HG03521 (cell line): ENCODE data around the gene ANO10.

Experiments
- ATAC-seq: cut with Tn5 transposase; IDR thresholded peaks from one replicate; pipeline ENCODE4 v1.9.1; 2021; ENCODE audit warnings: mild to moderate bottlenecking, moderate library complexity; ENCODE audit not compliant: unreplicated experiment

The ANO10 gene

DNA sequence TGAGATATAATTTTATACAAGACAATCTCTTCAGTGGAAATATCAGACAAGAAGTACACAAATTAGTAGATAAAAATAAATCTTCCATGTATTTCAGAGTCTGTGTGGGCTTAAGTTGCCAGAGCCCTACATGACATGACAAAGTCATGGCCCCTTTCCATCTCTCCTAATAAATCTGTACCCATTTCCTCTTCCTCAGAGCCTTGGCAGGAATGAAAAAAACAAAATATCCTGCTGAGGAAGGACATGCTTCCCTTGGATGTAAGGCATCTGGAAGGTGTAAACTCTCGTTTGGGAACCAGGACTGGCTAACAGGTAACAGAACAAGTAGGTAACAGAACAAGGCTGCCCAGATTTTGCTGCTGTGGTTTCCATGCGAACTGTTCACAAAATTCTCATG, 187.4 kb downstream of the ANO10 start:
- ATAC-seq, result no peak

DNA sequence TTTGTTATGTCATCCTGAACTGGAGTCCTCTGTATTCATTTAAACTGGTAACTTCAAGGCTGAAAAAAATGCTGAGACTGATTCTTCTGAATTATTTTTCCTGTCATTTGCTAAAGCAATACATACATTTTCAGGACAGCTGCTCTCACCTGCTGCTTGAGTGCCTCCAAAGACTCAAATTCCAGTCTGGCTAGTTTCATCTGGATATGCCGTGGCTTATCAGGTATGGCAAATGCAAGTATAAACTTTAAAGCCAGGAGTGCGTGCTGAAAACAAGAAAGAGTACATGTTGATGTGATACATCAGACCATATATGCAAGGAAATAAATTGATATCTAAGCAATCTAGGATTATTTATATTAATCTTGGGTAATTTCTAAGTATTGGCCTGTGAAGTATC, 189.3 kb downstream of the ANO10 start:
- ATAC-seq, result no peak

DNA sequence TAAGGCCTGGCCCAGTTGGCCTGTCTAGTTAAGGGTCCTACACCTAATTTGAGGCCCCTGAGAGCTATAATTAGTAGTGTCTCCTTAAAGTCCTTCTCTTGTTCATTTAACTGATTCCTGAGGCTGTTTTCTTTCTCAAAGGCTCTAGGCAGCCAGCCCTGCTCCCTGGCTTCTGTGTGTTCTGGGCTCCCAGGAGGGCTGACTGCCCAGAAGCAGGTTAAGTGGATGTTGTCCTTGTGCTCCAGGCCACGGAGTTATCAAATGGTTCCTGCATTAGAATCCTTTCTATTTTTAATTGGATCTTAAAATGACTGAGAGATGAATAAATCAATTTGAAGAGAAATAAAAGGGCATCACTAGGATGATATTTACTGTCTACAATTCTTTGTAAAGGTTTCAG, 195.4 kb downstream of the ANO10 start:
- ATAC-seq, result no peak

DNA sequence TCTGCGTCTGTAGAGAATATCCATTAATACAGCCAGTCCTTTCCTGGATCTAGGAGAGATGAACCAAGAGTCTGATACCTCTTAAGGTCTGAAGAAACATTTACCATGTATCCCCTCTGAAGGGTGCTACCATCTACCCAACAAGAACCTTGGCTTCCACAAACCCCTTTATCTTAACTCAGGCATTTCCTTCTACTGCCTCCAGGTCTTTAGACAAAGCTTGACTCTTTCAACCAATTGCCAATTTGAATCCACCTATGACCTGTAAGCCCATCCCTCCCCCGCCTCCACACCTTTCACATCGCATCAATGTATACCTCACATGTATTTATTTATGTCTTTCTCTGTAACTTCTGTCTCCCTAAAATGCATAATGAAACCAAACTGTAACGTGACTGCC, 196.0 kb downstream of the ANO10 start:
- ATAC-seq, result no peak

DNA sequence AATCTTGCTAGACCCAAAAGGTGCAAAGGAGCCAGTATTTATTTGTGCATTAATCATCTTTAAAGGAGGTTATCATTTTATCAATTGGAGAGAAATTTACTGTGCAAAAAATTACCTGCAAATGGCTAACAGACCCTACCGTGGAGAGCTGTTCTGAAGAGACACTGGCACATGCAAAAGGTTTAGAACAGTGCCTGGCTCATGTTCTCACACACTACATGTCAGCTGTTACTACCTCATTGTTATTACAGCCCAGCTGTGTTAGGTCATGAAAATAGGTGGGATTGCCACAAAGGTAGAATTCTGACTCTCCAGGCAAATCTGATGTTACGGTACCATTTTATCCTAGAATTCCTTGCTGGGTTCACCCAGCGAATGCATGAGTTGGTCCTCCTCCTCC, 198.2 kb downstream of the ANO10 start:
- no peak for ATAC-seq

DNA sequence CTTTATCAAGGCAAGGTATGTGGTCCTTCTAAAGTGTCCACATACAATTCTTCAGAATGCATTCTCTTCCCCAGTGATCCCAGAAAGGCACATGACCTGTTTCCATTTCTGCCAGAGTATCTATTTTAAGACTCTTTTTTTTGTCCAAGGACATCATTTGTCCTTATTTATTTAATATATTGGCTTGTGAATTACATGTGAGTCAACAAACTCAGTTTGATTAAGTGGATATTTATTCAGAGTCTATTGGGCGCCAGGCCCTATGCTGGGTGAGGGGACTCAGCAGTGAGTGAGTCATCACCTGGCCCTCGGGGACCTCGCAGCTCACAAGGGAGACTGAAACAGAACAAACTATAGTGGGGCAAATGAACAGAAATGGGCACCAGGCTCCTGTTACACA, 198.7 kb downstream of the ANO10 start:
- no peak for ATAC-seq

DNA sequence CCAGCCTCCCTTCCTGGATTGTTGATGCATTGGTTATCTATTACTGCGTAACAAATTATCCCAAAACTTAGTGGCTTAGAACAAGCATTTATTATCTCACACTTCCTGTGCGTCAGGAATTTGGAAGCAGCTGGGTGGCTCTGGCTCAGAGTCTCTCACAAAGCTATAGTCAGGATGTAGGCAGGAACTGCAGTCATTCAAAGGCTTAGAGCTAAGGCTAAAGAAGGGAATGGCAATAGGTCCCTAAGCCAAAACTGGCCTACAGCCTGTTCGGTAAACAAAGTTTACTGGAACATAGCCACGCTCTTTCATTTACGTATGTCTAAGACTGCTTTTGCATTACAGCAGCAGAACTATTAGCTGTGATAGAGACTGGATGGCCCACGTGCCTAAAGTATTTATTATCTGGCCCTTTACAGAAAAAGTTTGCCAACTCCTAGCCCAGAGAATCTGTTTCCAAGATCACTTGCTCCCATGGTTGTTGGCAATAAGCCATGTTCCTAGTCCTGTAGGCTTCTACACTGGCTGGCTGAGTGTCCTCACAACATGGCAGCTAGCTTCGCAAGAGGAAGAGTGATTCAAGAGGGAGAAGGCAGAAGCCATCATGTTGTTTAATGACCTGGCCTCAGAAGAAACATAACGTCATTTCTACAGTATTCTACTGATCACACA, 203.1 kb downstream of the ANO10 start:
- no peak for ATAC-seq

DNA sequence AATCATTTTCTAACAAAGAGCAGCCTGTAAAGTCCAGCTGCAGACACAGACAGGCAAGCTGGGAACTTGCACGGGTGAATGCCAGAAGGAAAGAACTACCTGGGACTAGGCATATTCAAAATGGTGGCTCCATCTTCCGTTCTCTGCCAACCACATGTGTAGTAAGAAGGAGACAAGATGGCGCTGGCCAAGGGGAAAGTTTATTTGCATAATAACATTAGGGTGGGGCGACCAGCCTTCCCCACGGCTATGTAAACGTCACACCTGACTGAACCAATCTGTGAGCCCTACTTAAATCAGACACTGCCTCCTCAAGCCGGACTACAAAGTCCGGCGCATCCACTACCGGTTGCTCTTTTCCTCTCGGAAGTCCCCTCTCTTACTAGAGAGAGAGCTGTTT, 204.7 kb downstream of the ANO10 start:
- no peak for ATAC-seq

DNA sequence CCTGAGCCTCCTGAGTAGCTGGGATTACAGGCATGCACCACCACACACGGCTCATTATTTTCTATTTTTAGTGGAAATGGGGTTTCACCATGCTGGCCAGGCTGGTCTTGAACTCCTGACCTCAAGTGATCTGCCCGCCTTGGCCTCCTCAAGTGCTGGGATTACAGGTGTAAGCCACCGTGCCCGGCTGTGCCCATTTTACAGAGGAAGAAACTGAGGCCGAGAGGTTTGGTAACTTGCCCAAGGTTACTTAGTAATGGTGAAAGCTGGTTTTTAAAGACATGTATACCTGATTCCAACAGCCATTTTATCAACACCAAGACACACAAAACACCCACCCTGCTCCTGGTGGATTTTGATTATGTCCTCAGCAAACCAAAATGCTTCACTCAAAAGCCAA, 206.7 kb downstream of the ANO10 start:
- ATAC-seq, result no peak

DNA sequence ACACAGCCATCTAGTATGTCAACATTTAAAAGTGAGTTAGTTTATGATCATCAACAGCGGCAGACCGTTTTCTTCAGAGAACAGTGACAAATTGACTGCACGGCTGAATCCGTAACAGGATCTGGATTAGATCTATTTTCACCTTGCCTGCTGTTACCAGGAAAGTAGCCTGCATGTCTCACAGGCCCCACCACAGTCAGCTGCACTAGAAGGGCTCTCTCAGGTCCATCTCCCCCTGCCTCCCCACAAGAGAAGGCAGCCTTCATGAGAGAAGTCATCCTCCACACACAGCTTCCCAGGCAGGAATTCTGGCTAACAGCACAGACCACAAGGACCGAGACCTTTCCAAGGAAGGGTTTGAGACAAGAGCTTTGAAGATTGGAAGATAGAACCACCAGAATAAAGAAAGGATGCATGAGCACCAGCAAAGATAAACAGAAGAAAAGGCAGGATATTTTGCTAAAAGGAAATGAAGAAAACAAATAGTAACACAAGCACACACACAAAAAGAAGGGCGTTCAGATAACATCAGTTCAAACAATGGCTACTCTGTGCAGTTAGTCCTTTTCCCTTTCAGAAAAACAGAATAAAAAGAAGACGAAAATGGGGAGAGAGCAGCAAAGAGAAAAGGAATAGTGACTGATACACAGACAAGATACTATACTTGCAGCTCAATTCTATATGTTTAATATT, 208.0 kb downstream of the ANO10 start:
- no peak for ATAC-seq

DNA sequence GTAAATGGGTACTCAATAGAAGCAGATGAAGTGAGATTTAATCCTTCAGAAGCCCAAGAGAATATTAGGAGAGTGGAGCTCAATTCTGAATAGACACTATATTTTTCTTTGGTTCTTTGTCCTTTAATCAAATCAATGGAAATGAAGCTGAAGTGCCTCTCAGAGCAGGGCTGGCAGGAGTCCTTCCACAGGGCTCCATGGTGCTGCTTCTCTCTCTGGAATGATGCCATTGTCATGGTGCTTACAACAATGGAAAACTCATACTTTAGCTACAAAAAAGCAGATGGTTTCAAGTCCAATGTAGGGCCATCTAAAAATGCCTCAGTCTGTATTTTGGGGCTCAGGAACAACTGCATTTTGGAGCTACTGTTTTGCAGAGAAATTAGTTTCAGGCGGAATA, 210.4 kb downstream of the ANO10 start:
- ATAC-seq, result no peak

DNA sequence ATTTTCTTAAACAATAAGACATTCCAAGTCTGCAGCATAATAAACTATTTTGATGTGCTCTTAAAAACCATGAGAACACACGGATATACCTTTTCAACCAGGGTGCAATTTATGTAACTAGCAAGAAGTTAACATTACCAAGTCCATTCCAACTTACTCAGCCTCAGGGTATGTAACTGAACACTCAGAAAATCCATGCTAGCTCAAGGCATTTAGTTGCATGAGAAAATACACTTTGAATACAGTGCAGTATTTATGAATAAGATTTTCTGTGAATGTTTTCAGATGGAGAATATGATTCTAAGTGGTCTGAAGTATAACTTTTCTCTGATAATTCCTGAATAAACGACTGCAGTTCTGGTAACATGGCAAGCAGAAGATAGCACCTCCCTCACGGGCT, 211.2 kb downstream of the ANO10 start:
- no peak for ATAC-seq

DNA sequence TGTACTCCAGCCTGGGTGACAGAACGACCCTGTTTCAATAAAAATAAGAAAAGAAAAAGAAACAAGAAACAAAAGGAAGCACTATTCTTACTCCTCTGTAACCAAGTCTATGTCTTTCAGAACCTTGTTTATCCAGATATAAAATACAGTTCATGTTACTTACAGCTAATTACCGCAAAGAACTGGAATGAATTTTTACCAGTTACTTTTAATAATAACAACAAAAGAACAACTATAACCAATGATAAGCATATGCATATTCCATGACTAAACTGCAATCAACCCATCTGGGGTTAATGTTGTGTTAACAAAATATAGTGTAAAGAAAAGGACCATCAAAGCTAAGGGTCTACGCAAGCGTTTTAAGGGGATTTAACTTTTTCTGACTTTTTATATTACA, 212.3 kb downstream of the ANO10 start:
- no peak for ATAC-seq

DNA sequence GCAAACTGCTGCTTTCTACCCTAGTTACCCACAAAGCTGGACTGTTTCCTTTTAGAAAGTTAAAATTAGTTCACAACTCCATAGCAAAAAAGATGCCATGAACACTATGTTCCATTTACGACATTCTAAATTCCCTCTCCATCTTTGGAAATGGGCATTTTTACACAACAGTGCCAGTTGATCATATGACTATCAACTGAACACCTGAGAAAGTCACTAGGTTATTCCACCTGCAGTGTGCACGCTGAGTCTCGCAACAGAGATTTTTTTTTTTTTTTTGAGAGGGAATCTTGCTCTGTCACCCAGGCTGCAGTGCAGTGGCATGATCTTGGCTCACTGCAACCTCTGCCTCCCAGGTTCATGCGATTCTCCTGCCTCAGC, 215.2 kb downstream of the ANO10 start:
- ATAC-seq, result no peak

DNA sequence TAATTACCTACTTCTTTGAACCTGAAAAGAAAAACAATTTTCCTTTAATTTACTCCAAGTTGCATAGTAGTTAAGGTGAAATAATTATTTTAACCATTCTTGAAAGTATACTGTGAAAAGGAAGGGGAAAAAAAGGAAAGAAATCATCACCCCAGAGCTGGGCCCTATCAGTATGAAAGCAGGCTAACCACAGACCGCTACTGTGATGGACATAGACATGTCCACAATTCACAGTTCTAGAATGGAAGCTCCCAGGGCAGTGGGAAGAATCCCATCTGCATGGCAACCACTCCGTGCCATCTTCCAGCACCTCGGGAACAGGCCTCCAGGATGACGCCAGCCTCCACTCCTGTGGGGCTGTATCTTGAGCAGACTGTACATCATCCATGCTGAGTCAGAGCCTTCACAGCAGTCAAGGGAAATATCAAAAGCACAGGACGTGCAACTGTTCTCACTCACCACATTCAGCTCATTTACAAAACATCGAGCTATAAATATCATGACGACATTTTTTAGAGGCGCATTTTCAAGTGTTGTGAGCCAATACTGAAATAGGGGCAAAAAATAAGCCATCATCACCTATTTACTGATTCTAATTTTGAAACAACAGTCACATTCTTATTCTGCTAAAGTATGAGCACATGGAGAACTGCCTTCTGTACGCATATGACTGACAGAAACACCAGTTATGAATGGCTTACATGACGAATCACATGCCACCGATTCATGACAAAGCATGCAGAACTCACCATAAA, 215.7 kb downstream of the ANO10 start:
- ATAC-seq, result no peak

DNA sequence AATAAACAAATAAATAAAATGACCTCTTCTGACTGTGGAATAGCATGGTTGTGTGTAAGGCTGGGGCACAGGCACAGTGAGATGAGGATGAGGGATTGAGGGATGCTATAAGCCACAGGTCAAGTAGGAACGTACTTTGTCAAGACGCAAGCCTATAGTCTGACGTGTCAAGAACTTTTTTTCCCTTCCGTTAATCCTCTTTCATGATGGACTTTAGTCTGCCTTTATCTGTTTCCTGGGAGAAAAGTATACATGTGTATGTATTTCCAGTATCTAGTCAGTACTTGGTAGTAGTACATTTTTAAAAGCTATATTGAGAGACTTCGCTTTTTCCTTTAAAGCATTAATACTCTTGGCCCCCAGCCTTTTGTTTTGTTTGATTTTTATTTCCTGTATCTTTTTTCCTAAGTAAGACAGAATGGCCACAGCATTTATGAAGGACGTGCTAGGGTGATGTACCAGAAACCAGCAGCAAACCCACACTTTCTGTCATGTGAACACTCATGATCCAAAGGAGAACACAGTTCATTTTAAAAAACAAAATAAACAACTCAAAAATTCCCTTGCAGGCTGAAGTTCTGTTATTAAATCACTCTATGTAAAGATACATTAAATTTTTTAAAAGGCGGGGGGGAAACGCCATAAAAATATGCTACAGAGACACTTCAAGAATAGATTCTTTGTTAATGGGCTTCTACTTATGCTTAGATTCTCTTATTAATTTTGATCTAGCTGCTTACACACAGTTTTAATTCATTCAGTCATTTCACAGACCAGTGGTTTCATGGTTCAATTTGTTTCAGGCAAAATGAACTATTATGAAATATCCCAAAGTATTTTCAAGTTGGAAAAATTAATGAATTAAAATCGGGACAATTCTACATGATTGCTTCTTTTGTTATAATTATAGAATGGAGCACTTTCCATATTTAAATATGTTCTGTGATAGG, 220.8 kb downstream of the ANO10 start:
- no peak for ATAC-seq

DNA sequence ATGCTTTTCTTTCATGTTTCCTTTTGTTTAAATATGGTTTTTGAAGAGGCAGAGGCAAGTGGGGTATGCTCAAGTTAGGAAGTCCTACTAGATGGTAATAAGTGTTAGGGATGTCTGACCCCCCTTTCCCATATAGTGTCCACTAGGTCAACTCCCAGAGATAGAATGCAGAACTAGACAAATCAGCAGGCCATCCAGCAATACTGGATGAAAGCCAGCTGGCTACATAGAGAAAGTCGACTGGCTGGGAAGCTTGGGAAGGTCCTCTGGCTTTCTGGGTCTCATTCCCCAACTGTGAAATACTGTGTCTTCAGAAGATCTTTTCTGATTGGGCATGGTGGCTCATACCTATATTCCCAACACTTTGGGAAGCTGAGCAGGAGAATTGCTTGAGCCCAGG, 221.6 kb downstream of the ANO10 start:
- ATAC-seq, result no peak

DNA sequence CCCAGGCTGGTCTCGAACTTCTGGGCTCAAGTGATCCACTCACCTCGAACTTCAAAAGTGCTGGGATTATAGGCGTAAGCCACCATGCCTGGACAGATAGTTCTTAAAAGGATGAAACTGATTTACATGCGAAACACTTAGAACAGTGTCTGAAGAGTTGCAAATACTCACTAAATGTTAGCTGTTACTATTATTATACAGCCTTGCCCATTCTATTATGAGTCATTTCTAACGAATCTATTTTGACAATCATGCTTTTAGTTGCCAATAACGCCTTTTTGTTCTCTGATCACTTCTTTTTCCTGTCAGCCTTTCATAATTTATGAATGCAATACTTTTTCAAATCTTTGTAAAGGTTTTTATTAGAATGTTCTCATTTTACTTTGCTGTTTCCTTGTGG, 222.8 kb downstream of the ANO10 start:
- no peak for ATAC-seq

DNA sequence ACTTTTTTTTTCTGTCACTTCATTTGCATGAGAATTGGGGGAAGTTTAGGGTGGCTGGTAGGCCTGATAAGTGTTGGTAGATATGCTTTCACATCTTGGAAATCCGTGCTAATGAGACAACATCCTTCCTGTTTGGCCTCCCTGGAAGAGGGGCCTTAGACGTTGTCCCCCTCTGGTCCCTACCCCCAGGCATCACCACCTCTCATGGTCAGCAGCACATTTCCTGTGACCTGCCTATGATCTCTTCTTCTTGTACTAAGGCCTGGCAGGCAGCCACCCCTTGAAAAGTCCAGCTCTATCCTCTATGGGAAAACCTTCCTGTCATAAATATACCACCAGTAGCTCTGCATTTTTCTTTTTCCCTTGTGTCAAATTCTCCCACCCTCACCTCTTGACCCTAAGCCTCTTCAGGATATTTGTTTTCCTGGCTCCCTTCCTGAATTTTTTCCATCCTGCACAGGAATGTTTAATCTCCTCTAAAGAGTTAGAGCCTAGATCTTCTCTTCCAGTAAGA, 227.7 kb downstream of the ANO10 start:
- ATAC-seq, result no peak

DNA sequence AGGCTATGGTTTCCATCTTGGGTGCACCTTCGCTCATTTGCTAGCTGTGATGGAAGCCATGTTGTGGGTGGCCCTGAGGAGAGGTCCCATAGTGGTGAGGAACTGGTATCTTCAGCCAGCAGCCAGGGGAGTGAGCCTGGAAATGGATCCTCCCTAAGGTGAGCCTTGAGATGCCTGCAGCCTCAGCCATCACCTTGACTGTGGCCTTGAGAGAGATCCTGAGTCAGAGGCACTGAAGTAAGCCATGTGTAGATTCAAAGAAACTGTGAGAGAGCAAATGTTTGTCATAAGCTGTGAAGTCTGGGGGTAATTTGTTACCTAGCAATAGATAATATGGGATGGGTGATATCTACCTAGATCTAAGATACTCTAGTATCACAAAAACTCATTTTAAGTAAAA, 230.2 kb downstream of the ANO10 start:
- ATAC-seq, result no peak

DNA sequence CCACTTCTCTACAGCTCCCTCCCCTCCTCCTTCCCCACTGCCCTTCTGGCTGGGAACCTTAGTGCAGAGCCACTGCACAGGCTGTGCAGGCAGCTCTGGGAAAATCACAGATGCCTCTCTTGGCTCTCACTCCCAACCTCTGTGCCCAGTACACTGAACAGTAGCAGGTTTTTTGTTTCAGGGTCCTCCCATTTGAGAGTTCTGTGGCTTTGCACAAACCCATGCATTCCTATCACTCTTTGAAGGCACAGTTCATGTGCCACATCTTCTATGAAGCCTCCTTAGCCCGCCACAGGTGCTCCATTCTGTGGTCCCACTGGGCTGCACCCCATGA, 231.6 kb downstream of the ANO10 start:
- no peak for ATAC-seq
